ENCODE results near the gene MAP4K2. TPM values are rescaled to one million over a fixed set of nuclear protein-coding genes. Genes with fewer than 3 reads are reported as not detected.
A peak's percentile ranks its signal among the peaks of the same experiment; 100 is the strongest.

MAP4K2 gene
- total and polyA plus RNA-seq, 9 of the 15 experiments (the other 6 are each of a cell fraction or from before 2014, with no cell fraction given): 0.13 to 14.5 (median 7.3) TPM

DNA sequence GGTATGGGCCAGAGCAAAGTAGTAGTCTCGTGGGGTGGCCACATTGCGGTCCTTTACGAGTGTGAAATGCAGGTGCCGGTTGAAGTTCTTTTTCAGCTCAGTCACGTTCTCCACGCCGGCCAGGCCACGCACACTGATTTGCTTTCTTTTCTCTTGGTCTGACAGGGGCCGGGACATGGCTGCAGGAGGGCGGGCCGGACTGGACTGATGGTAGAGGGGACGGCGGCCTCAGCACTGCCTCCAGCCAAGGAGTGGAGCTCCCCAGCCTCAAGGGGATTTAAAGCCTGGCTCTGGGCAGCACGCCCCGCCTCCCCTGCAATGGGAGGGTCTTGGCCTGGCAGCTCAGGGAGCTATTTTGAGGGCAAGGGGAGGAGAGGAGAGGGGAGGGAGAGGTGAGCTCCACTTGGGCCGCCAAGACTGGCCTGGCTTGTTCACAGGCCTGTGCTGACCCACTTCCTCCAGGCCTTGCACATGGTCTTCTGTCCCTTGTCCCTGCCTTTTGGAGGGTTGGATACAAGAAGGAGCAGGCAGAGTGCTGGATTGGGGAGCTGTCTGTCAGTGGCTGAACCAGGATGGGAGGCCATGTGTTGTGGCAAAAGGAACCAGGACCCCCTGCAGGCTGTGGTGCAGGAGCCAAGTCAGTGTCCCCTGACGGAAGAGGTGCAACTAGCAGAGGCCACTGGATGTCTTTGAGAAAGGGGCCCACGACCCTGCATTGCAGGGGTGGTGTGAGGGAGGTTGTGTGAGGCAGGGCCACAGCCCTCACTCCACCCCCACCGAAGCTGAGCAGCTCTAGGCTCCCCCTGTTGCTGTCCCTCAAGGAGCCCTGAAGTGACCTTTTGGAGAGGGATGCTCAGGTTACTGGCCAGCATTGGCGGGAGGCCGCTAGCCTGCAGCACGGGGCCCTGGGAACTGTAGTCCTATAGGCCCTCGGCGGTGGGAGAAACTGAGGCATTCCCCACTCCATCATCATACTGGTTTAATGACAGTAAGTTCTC lies 43.0 kb downstream of the MAP4K2 start, which contains the start of gene PYGM (continued):
- no peak for TF ChIP-seq GABPB1 (CRISPR knock-in tag; IDR thresholded peaks at IDR 0.05)

DNA sequence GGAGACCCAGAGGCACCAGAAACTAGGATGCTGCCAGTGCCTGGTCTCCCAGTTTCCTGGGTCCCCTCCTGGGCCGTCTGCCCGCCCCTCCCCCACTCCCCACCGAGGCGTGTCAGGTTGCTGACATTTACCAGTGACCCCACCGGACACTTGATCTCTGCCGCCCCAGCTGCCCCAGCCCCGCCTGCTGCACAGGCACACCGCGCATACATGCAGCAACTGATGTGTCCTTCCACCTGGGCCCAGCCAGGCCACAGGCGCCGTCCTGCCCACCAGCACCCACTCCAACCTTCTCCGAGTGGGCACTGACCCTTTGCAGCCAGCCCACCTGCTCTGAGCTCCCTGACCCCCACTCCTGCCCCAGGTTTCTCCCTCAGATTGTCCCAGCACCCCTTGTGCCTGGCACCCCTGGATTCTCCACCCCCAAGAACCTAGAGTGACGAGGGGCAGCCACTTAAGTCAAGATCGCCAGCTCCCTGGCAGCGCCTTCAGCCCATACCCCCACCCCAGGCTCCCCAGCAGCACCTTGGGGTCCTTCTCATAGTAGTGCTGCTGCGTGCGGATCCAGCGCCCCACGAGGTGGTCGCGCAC lies 43.8 kb downstream of the MAP4K2 start:
- WGBS (ENCODE audit: insufficient coverage, low coverage, missing lambda C conversion rate): 59% methylated on average over 19 of the region's 21 CpGs
- in situ Hi-C loops (cut with MboI) (no loop called here), intact Hi-C loops (cut with micrococcal nuclease) (no loop called here)
- no peak for ATAC-seq
- Histone ChIP-seq H3K9me3 (replicated peaks; ENCODE audit: control insufficient read depth, insufficient read depth, low read depth, low read length) (no peaks in the 10 kb centered on the region), H3K4me3 (no peak overlapping the region), H3K4me1 (replicated peaks in 1 of 2; ENCODE audit: control insufficient read depth in 2 of 2, insufficient read depth in 2 of 2, low read length in 2 of 2) (peaks cover 24 to 73% of the 10 kb centered on the region in 2 experiments), H3K4me2 (ENCODE audit: insufficient read depth, low read length) (no peak overlapping the region), H3K36me3 (ENCODE audit: control insufficient read depth, insufficient read depth, low read length) (peaks cover 25% of the 10 kb centered on the region; the same call in 2 of the 3 replicates), H3K9me1 (ENCODE audit: control insufficient read depth, insufficient read depth, low read length) (peaks cover 6% of the 10 kb centered on the region), H3K9ac (ENCODE audit: insufficient read depth in 1 of 2, low read depth in 2 of 2, low read length in 2 of 2) (peak overlapping the region in 1 of 2 experiments; percentile 81; a peak in 2 of 4 replicates), H3K27ac (ENCODE audit: extremely low read depth, low read depth, low read length) (no peak overlapping the region), H4K20me1 (replicated peaks; ENCODE audit: control insufficient read depth, insufficient read depth, low read length) (peaks cover 16% of the 10 kb centered on the region), H2AFZ (ENCODE audit: low read depth, low read length) (no peak overlapping the region), H3K27me3 (ENCODE audit: control insufficient read depth in 2 of 2, insufficient read depth in 2 of 2, low read length in 2 of 2) (no peaks in the 10 kb centered on the region), H3K79me2 (ENCODE audit: control insufficient read depth, insufficient read depth, low read length) (no peaks in the 10 kb centered on the region)
- FAIRE-seq: no peak
- ChIA-PET CTCF (ENCODE audit: low intra/inter-chr PET ratio) (no interaction called here), POLR2A (interaction anchor here (0.7 to 7.9 kb wide), 6 partner anchors 9 to 741 kb away, joined by 3 to 168 read pairs (median 5); partner anchors contain the start of gene SF1)
- BruUV-seq (replicated peaks): no TSS peak
- DNase-seq (ENCODE audit: extremely low read depth in 1 of 4, low spot score in 3 of 4): peak in 3 of 4 experiments; percentile 37 to 44 (median 42)
- TF ChIP-seq DIDO1 (tag; IDR thresholded peaks at IDR 0.05; ENCODE audit: low read depth) (no peak), HMGN3 (IDR thresholded peaks at IDR 0.05; ENCODE audit: borderline replicate concordance, extremely low read depth, insufficient read length, low read depth, low read length) (peak; percentile 11), JUND (IDR thresholded peaks at IDR 0.05; ENCODE audit: borderline replicate concordance, low read depth, low read length) (no peak), JUND (tag; IDR thresholded peaks at IDR 0.05; ENCODE audit: borderline replicate concordance, low read depth, low read length) (no peak), TEAD1 (CRISPR knock-in tag; IDR thresholded peaks at IDR 0.05) (no peak), POLR3A (IDR thresholded peaks at IDR 0.05; ENCODE audit: borderline replicate concordance, extremely low read depth, insufficient read depth, insufficient read length) (no peak), ILF3 (IDR thresholded peaks at IDR 0.05; ENCODE audit: borderline replicate concordance) (no peak), OTX1 (CRISPR knock-in tag; IDR thresholded peaks at IDR 0.05) (no peak), ZNF347 (CRISPR knock-in tag; IDR thresholded peaks at IDR 0.05; ENCODE audit: low read depth) (no peak)
- TF ChIP-seq, protein P1, sequence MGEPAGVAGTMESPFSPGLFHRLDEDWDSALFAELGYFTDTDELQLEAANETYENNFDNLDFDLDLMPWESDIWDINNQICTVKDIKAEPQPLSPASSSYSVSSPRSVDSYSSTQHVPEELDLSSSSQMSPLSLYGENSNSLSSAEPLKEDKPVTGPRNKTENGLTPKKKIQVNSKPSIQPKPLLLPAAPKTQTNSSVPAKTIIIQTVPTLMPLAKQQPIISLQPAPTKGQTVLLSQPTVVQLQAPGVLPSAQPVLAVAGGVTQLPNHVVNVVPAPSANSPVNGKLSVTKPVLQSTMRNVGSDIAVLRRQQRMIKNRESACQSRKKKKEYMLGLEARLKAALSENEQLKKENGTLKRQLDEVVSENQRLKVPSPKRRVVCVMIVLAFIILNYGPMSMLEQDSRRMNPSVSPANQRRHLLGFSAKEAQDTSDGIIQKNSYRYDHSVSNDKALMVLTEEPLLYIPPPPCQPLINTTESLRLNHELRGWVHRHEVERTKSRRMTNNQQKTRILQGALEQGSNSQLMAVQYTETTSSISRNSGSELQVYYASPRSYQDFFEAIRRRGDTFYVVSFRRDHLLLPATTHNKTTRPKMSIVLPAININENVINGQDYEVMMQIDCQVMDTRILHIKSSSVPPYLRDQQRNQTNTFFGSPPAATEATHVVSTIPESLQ (CRISPR knock-in tag; IDR thresholded peaks at IDR 0.05): no peak
- TF ChIP-seq, protein P2, sequence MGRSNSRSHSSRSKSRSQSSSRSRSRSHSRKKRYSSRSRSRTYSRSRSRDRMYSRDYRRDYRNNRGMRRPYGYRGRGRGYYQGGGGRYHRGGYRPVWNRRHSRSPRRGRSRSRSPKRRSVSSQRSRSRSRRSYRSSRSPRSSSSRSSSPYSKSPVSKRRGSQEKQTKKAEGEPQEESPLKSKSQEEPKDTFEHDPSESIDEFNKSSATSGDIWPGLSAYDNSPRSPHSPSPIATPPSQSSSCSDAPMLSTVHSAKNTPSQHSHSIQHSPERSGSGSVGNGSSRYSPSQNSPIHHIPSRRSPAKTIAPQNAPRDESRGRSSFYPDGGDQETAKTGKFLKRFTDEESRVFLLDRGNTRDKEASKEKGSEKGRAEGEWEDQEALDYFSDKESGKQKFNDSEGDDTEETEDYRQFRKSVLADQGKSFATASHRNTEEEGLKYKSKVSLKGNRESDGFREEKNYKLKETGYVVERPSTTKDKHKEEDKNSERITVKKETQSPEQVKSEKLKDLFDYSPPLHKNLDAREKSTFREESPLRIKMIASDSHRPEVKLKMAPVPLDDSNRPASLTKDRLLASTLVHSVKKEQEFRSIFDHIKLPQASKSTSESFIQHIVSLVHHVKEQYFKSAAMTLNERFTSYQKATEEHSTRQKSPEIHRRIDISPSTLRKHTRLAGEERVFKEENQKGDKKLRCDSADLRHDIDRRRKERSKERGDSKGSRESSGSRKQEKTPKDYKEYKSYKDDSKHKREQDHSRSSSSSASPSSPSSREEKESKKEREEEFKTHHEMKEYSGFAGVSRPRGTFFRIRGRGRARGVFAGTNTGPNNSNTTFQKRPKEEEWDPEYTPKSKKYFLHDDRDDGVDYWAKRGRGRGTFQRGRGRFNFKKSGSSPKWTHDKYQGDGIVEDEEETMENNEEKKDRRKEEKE (IDR thresholded peaks at IDR 0.05; ENCODE audit: borderline replicate concordance in 1 of 2, control insufficient read depth in 1 of 2, low read depth in 2 of 2, low read length in 1 of 2): no peak

Measured in K562 (cell line).